ENCODE measurements around the gene CRYL1. TPM values are rescaled to one million over a fixed set of nuclear protein-coding genes. Genes with fewer than 3 reads are reported as not detected.

The CRYL1 gene
- total RNA-seq, 1 experiment from 2014 or later: 13.4 TPM

DNA sequence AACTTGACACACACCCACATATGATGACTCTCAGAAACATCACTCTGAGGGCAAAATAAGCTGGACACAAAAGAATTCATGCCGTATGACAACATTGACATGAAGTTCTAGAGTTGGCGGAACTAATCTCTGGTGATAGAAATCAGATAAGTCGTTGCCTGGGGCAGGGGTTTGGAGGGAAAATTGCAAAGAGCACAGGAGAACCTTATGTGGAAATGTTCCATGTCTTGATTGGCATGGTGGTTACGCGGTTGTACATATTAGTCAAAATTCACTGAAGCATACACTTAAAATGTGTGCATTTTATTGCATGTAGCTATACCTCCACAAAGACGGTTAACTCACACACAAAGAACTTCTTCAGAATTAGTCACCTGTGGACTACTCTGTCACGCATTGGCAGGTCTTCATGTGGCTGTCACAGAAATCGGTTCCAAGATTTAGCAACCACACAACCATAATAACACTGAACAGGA, 155.7 kb downstream of the CRYL1 start:
- DNase-seq (ENCODE audit: low read depth, low spot score) (no peak), ATAC-seq (no peak)
- Histone ChIP-seq H3K4me3 (ENCODE audit: low read depth in 2 of 2, low read length in 2 of 2) (no peak overlapping the region), H3K9me3 (ENCODE audit: control insufficient read depth, insufficient read depth, low read depth, low read length) (no peaks in the 10 kb centered on the region), H3K4me1 (ENCODE audit: control insufficient read depth, insufficient read depth, low read length) (no peaks in the 10 kb centered on the region), H3K27ac (ENCODE audit: low read length) (no peak overlapping the region), H3K36me3 (ENCODE audit: control insufficient read depth, insufficient read depth, low read length) (no peaks in the 10 kb centered on the region), H3K27me3 (ENCODE audit: control insufficient read depth, insufficient read depth, low read length) (no peaks in the 10 kb centered on the region)
- ChIA-PET CTCF (no interaction called here), POLR2A (no interaction called here)
- TF ChIP-seq, protein P1, sequence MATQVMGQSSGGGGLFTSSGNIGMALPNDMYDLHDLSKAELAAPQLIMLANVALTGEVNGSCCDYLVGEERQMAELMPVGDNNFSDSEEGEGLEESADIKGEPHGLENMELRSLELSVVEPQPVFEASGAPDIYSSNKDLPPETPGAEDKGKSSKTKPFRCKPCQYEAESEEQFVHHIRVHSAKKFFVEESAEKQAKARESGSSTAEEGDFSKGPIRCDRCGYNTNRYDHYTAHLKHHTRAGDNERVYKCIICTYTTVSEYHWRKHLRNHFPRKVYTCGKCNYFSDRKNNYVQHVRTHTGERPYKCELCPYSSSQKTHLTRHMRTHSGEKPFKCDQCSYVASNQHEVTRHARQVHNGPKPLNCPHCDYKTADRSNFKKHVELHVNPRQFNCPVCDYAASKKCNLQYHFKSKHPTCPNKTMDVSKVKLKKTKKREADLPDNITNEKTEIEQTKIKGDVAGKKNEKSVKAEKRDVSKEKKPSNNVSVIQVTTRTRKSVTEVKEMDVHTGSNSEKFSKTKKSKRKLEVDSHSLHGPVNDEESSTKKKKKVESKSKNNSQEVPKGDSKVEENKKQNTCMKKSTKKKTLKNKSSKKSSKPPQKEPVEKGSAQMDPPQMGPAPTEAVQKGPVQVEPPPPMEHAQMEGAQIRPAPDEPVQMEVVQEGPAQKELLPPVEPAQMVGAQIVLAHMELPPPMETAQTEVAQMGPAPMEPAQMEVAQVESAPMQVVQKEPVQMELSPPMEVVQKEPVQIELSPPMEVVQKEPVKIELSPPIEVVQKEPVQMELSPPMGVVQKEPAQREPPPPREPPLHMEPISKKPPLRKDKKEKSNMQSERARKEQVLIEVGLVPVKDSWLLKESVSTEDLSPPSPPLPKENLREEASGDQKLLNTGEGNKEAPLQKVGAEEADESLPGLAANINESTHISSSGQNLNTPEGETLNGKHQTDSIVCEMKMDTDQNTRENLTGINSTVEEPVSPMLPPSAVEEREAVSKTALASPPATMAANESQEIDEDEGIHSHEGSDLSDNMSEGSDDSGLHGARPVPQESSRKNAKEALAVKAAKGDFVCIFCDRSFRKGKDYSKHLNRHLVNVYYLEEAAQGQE (IDR thresholded peaks at IDR 0.05; ENCODE audit: insufficient read depth in 1 of 2, low read depth in 2 of 2, low read length in 1 of 2): no peak
- TF ChIP-seq SIN3A (IDR thresholded peaks at IDR 0.05; ENCODE audit: borderline replicate concordance, insufficient read depth, low read depth, low read length) (no peak), POLR2AphosphoS5 (IDR thresholded peaks at IDR 0.05; ENCODE audit: low read depth, low read length) (no peak), TCF7L2 (IDR thresholded peaks at IDR 0.05; ENCODE audit: low read depth, low read length) (no peak)
- TF ChIP-seq, protein P2, sequence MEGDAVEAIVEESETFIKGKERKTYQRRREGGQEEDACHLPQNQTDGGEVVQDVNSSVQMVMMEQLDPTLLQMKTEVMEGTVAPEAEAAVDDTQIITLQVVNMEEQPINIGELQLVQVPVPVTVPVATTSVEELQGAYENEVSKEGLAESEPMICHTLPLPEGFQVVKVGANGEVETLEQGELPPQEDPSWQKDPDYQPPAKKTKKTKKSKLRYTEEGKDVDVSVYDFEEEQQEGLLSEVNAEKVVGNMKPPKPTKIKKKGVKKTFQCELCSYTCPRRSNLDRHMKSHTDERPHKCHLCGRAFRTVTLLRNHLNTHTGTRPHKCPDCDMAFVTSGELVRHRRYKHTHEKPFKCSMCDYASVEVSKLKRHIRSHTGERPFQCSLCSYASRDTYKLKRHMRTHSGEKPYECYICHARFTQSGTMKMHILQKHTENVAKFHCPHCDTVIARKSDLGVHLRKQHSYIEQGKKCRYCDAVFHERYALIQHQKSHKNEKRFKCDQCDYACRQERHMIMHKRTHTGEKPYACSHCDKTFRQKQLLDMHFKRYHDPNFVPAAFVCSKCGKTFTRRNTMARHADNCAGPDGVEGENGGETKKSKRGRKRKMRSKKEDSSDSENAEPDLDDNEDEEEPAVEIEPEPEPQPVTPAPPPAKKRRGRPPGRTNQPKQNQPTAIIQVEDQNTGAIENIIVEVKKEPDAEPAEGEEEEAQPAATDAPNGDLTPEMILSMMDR (IDR thresholded peaks at IDR 0.05): no peak
- intact Hi-C loops (cut with micrococcal nuclease; ENCODE audit: unreplicated experiment) (no loop called here), in situ Hi-C loops (cut with HindIII; ENCODE audit: low pct_unique_long_range_greater_than_20kb, low sequenced_read_pairs) (no loop called here)
- no TSS peak for BruUV-seq (replicated peaks)

DNA sequence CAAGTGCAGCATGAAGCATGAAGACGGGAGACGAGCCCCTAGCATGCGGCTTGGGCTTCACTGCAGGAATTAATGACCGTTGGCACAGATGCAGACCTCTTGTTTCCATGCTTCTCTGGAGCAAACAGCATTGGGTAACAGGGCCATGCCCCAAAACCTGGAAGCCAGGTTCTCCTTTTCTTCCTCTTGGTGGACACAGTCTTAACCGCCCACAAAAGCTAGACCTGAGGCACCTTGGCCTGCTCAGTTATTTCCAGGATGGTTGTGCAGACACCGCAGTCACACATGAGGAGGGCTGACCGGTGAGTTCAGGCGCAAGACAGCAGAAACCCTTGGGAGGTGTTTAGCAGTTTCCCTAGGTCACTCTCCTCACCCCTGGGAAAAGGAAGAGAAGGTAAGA, 159.6 kb downstream of the CRYL1 start:
- no peak for TF ChIP-seq POLR2AphosphoS5 (IDR thresholded peaks at IDR 0.05; ENCODE audit: low read depth, low read length)
- TF ChIP-seq, protein P2 (IDR thresholded peaks at IDR 0.05): no peak
- intact Hi-C loops (cut with micrococcal nuclease; ENCODE audit: unreplicated experiment): no loop called here
- in situ Hi-C loops (cut with HindIII; ENCODE audit: low pct_unique_long_range_greater_than_20kb, low sequenced_read_pairs): no loop called here
- Histone ChIP-seq H3K36me3 (ENCODE audit: control insufficient read depth, insufficient read depth, low read length) (no peaks in the 10 kb centered on the region), H3K9me3 (ENCODE audit: control insufficient read depth, insufficient read depth, low read depth, low read length) (no peaks in the 10 kb centered on the region), H3K27ac (ENCODE audit: low read length) (no peak overlapping the region), H3K27me3 (ENCODE audit: control insufficient read depth, insufficient read depth, low read length) (no peaks in the 10 kb centered on the region), H3K4me3 (ENCODE audit: low read depth in 2 of 2, low read length in 2 of 2) (no peak overlapping the region), H3K4me1 (ENCODE audit: control insufficient read depth, insufficient read depth, low read length) (no peaks in the 10 kb centered on the region)
- ChIA-PET POLR2A (no interaction called here), CTCF (no interaction called here)
- DNase-seq (ENCODE audit: low read depth, low spot score) (no peak), ATAC-seq (no peak)
- BruUV-seq (replicated peaks): no TSS peak

Measured in Panc1 (cell line).